HEK293 (cell line): ENCODE results near the gene HADHB.

ENCODE experiments used
- AEBP2 ChIP-seq: fragments of 450-650 bp; formaldehyde crosslinking; IDR thresholded peaks from 2 replicates; pipeline ENCODE4 v1.5.1; 2016; ENCODE audit warnings: missing biosample characterization, missing genetic modification characterization, borderline replicate concordance
- BCL6B ChIP-seq: fragments of 450-650 bp; formaldehyde crosslinking; IDR thresholded peaks from 2 replicates; pipeline ENCODE4 v1.5.1; 2017; ENCODE audit warnings: missing biosample characterization, missing genetic modification characterization
- GFI1B ChIP-seq: fragments of 450-650 bp; formaldehyde crosslinking; IDR thresholded peaks from 2 replicates; pipeline ENCODE4 v1.5.1; 2016; ENCODE audit warnings: missing biosample characterization, missing genetic modification characterization
- KLF1 ChIP-seq: fragments of 450-650 bp; formaldehyde crosslinking; IDR thresholded peaks from 2 replicates; pipeline ENCODE4 v1.5.1; 2016; ENCODE audit warnings: missing biosample characterization, missing genetic modification characterization
- MYNN ChIP-seq: fragments of 450-650 bp; formaldehyde crosslinking; IDR thresholded peaks from 2 replicates; pipeline ENCODE4 v1.5.1; 2016; ENCODE audit warnings: missing biosample characterization, missing genetic modification characterization, borderline replicate concordance
- OSR2 ChIP-seq: fragments of 450-650 bp; formaldehyde crosslinking; IDR thresholded peaks from 2 replicates; pipeline ENCODE4 v1.5.1; 2016; ENCODE audit warnings: missing biosample characterization, missing genetic modification characterization
- SCRT1 ChIP-seq: fragments of 450-650 bp; formaldehyde crosslinking; IDR thresholded peaks from 2 replicates; pipeline ENCODE4 v1.5.1; 2016; ENCODE audit warnings: missing biosample characterization, missing genetic modification characterization, borderline replicate concordance
- ZBTB1 ChIP-seq: fragments of 450-650 bp; formaldehyde crosslinking; IDR thresholded peaks from 2 replicates; pipeline ENCODE4 v1.5.1; 2016; ENCODE audit warnings: missing biosample characterization, missing genetic modification characterization
- ZBTB20 ChIP-seq: fragments of 450-650 bp; formaldehyde crosslinking; IDR thresholded peaks from 2 replicates; pipeline ENCODE4 v1.5.1; 2016; ENCODE audit warnings: missing biosample characterization, missing genetic modification characterization
- ZFP3 ChIP-seq: fragments of 450-650 bp; formaldehyde crosslinking; IDR thresholded peaks from 2 replicates; pipeline ENCODE4 v1.5.1; 2016; ENCODE audit warnings: low read depth, missing biosample characterization, missing genetic modification characterization
- ZNF16 ChIP-seq: fragments of 450-650 bp; formaldehyde crosslinking; IDR thresholded peaks from 2 replicates; pipeline ENCODE4 v1.5.1; 2016; ENCODE audit warnings: low read depth, missing biosample characterization, missing genetic modification characterization
- ZNF169 ChIP-seq: fragments of 450-650 bp; formaldehyde crosslinking; IDR thresholded peaks from 2 replicates; pipeline ENCODE4 v1.5.1; 2016; ENCODE audit warnings: missing biosample characterization, missing genetic modification characterization
- ZNF184 ChIP-seq: fragments of 450-650 bp; IDR thresholded peaks from 2 replicates; pipeline ENCODE4 v1.5.1; 2018; ENCODE audit warnings: missing biosample characterization, mild to moderate bottlenecking, missing genetic modification characterization
- ZNF324 ChIP-seq: fragments of 450-650 bp; formaldehyde crosslinking; IDR thresholded peaks from 2 replicates; pipeline ENCODE4 v1.5.1; 2016; ENCODE audit warnings: missing biosample characterization, missing genetic modification characterization
- ZNF366 ChIP-seq: fragments of 450-650 bp; formaldehyde crosslinking; conservative IDR thresholded peaks from 2 replicates; pipeline ENCODE4 v1.5.1; 2016; ENCODE audit warnings: missing biosample characterization, missing genetic modification characterization
- ZNF37A ChIP-seq: fragments of 450-650 bp; IDR thresholded peaks from 2 replicates; pipeline ENCODE4 v1.5.1; 2018; ENCODE audit warnings: missing biosample characterization, missing genetic modification characterization
- ZNF404 ChIP-seq: fragments of 450-650 bp; formaldehyde crosslinking; IDR thresholded peaks from 2 replicates; pipeline ENCODE4 v1.5.1; 2017; ENCODE audit warnings: missing biosample characterization, missing genetic modification characterization
- ZNF426 ChIP-seq: fragments of 450-650 bp; formaldehyde crosslinking; IDR thresholded peaks from 2 replicates; pipeline ENCODE4 v1.5.1; 2017; ENCODE audit warnings: missing biosample characterization, missing genetic modification characterization, mild to moderate bottlenecking, inconsistent platforms, moderate library complexity
- ZNF501 ChIP-seq: fragments of 450-650 bp; formaldehyde crosslinking; IDR thresholded peaks from 2 replicates; pipeline ENCODE4 v1.5.1; 2016; ENCODE audit warnings: missing biosample characterization, missing genetic modification characterization
- ZNF571 ChIP-seq: fragments of 450-650 bp; formaldehyde crosslinking; IDR thresholded peaks from 2 replicates; pipeline ENCODE4 v1.5.0; 2017; ENCODE audit warnings: missing biosample characterization, missing genetic modification characterization
- ZNF664 ChIP-seq: fragments of 450-650 bp; formaldehyde crosslinking; IDR thresholded peaks from 2 replicates; pipeline ENCODE4 v1.5.1; 2016; ENCODE audit warnings: missing biosample characterization, missing genetic modification characterization
- ZNF677 ChIP-seq: fragments of 450-650 bp; IDR thresholded peaks from 2 replicates; pipeline ENCODE4 v1.5.0; 2018; ENCODE audit warnings: missing biosample characterization, mild to moderate bottlenecking, missing genetic modification characterization, moderate library complexity
- ZNF701 ChIP-seq: fragments of 450-650 bp; formaldehyde crosslinking; IDR thresholded peaks from 2 replicates; pipeline ENCODE4 v1.5.1; 2016; ENCODE audit warnings: missing biosample characterization, missing genetic modification characterization
- ZNF707 ChIP-seq: fragments of 450-650 bp; formaldehyde crosslinking; IDR thresholded peaks from 2 replicates; pipeline ENCODE4 v1.5.1; 2016; ENCODE audit warnings: missing biosample characterization, missing genetic modification characterization
- ZNF747 ChIP-seq: fragments of 450-650 bp; formaldehyde crosslinking; IDR thresholded peaks from 2 replicates; pipeline ENCODE4 v1.5.1; 2016; ENCODE audit warnings: missing biosample characterization, missing genetic modification characterization
- ZNF837 ChIP-seq: fragments of 450-650 bp; formaldehyde crosslinking; IDR thresholded peaks from 2 replicates; pipeline ENCODE4 v1.5.1; 2016; ENCODE audit warnings: missing biosample characterization, missing genetic modification characterization
- ZSCAN16 ChIP-seq: fragments of 450-650 bp; formaldehyde crosslinking; IDR thresholded peaks from 2 replicates; pipeline ENCODE4 v1.5.1; 2016; ENCODE audit warnings: missing biosample characterization, missing genetic modification characterization
- ZSCAN5A ChIP-seq: fragments of 450-650 bp; formaldehyde crosslinking; IDR thresholded peaks from 2 replicates; pipeline ENCODE4 v1.5.1; 2016; ENCODE audit warnings: missing biosample characterization, missing genetic modification characterization
- ZXDB ChIP-seq: fragments of 450-650 bp; formaldehyde crosslinking; IDR thresholded peaks from 2 replicates; pipeline ENCODE4 v1.5.1; 2016; ENCODE audit warnings: missing biosample characterization, missing genetic modification characterization
- TF ChIP-seq, protein P1 (sequence below): fragments of 450-650 bp; formaldehyde crosslinking; IDR thresholded peaks from 2 replicates; pipeline ENCODE4 v1.5.1; 2016; ENCODE audit warnings: missing biosample characterization, missing genetic modification characterization
- TF ChIP-seq, protein P2 (sequence below): fragments of 450-650 bp; IDR thresholded peaks from 2 replicates; pipeline ENCODE4 v1.5.1; 2018; ENCODE audit warnings: missing biosample characterization, mild to moderate bottlenecking, missing genetic modification characterization

HADHB gene

DNA sequence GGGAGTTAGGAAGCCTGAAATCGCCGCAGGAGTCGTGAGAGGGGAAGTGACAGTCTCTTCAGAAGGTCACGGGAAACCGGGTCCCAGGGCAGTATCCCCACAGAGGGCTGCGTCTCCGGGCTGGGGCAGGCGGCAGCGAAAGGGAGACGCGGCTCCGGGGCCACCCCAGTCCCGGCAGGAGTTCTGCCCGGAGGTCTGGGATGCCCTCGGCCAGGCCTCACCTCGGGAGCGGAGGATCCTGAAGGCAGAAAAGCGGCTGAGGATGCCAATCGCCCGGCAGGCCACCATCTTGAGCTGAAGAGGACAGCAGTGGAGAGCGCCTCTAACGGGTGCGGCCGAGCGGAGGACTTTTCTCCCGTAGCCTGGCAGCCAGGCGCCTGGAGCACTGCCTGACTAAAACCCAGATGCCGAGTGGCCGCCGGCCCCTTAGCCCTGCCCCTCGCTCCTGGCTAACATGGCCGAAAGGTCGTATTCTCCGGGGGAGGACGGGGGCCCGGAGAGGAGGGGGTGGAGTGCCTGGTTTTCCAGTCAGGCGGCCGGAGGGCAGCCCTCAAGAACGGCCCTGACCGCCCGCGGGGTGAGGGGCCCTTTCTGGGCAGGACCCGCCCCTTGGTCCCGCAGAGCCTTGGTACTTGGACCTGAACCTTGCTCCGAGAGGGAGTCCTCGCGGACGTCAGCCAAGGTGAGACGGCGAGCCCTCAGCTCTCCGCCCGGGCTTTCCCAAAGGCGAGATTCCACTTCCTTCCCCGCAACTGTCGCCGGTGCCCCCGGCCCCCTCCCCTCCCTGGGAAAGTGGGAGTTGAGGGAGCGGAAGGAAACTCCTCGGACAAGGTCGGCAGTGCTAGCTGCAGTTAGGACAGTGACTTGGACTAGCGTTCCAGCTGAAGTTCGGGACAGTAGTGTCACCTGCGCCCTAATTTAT, at the start of gene HADHB, which contains the start of gene HADHA (continued):
- TF ChIP-seq ZBTB20 (peak; percentile 53), ZFP3 (tag by site-specific recombination) (no peak), OSR2 (tag by site-specific recombination) (no peak), ZNF184 (tag by site-specific recombination) (no peak), ZNF169 (no peak), BCL6B (no peak), KLF1 (tag by site-specific recombination) (no peak), ZNF16 (tag by site-specific recombination) (no peak), ZNF426 (tag by site-specific recombination) (no peak), ZNF837 (tag by site-specific recombination) (no peak), ZNF677 (no peak), ZNF324 (peak; percentile 58; the same call in 1 of the 2 replicates), ZNF664 (tag by site-specific recombination) (no peak), ZSCAN16 (no peak), ZNF404 (tag by site-specific recombination) (no peak), ZNF747 (no peak), ZXDB (tag by site-specific recombination) (peak; percentile 85), ZSCAN5A (tag by site-specific recombination) (no peak), ZNF366 (peak; percentile 46; the same call in 1 of the 2 replicates), SCRT1 (tag by site-specific recombination) (no peak), ZNF707 (tag by site-specific recombination) (no peak), ZNF501 (peak; percentile 75; the same call in 1 of the 2 replicates), ZNF701 (no peak), ZNF37A (no peak), MYNN (tag by site-specific recombination) (peak; percentile 30; the same call in 1 of the 2 replicates), GFI1B (tag by site-specific recombination) (no peak), ZNF571 (tag by site-specific recombination) (no peak), AEBP2 (no peak), ZBTB1 (tag by site-specific recombination) (no peak; the same call in 1 of the 2 replicates)
- TF ChIP-seq, protein P1, sequence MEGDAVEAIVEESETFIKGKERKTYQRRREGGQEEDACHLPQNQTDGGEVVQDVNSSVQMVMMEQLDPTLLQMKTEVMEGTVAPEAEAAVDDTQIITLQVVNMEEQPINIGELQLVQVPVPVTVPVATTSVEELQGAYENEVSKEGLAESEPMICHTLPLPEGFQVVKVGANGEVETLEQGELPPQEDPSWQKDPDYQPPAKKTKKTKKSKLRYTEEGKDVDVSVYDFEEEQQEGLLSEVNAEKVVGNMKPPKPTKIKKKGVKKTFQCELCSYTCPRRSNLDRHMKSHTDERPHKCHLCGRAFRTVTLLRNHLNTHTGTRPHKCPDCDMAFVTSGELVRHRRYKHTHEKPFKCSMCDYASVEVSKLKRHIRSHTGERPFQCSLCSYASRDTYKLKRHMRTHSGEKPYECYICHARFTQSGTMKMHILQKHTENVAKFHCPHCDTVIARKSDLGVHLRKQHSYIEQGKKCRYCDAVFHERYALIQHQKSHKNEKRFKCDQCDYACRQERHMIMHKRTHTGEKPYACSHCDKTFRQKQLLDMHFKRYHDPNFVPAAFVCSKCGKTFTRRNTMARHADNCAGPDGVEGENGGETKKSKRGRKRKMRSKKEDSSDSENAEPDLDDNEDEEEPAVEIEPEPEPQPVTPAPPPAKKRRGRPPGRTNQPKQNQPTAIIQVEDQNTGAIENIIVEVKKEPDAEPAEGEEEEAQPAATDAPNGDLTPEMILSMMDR (tag by site-specific recombination) = peak; percentile 86
- TF ChIP-seq, protein P2, sequence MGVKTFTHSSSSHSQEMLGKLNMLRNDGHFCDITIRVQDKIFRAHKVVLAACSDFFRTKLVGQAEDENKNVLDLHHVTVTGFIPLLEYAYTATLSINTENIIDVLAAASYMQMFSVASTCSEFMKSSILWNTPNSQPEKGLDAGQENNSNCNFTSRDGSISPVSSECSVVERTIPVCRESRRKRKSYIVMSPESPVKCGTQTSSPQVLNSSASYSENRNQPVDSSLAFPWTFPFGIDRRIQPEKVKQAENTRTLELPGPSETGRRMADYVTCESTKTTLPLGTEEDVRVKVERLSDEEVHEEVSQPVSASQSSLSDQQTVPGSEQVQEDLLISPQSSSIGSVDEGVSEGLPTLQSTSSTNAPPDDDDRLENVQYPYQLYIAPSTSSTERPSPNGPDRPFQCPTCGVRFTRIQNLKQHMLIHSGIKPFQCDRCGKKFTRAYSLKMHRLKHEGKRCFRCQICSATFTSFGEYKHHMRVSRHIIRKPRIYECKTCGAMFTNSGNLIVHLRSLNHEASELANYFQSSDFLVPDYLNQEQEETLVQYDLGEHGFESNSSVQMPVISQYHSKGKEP (tag by site-specific recombination) = peak; percentile 27; the same call in 1 of the 2 replicates
